OCI-LY7 (cell line): Measurements from ENCODE around the gene MMP2. TPM values are rescaled to one million over a fixed set of nuclear protein-coding genes. Genes with fewer than 3 reads are reported as not detected.

Experiments
- BruUV-seq: library from RNA; stranded (reverse); fragments of 400-500 nt; replicated peaks from 2 replicates; lab custom pipeline; 2021; lab: Mats Ljungman, UMichigan
- CTCF ChIA-PET: fragments of 300-600 bp; sonication (Branson Sonifier 250); formaldehyde crosslinking; loops from one replicate; lab custom pipeline; 2022; ENCODE audit warnings: antibody characterized with exemption; ENCODE audit not compliant: unreplicated experiment; lab: Charles Lee
- POLR2A ChIA-PET: fragments of 300-600 bp; sonication (Branson Sonifier 250); formaldehyde crosslinking; loops from one replicate; lab custom pipeline; 2022; ENCODE audit warnings: antibody characterized with exemption; lab: Charles Lee
- DNase-seq: peaks from one replicate; pipeline ENCODE4 v3.0.0-alpha.2; 2015; ENCODE audit warnings: low spot score
- H2AFZ ChIP-seq: fragments of 200-600 bp; sonication (generic), shearing (Covaris generic); 2 replicates; pipeline ENCODE4 v1.6.1; 2014; ENCODE audit warnings: mild to moderate bottlenecking, antibody characterized with exemption, low read length, moderate library complexity
- H3K27ac ChIP-seq: fragments of 200-600 bp; sonication (generic); 2 replicates; pipeline ENCODE4 v1.5.1; 2014; ENCODE audit warnings: mixed run types, low read depth, mild to moderate bottlenecking, moderate library complexity, low read length, inconsistent platforms; ENCODE audit not compliant: poor library complexity, severe bottlenecking
- H3K36me3 ChIP-seq: fragments of 200-600 bp; sonication (generic); 2 replicates; pipeline ENCODE4 v1.6.1; 2014; ENCODE audit warnings: mild to moderate bottlenecking, antibody characterized with exemption, low read length, moderate library complexity, mixed read lengths; ENCODE audit not compliant: insufficient read depth
- H3K4me1 ChIP-seq: fragments of 200-600 bp; sonication (generic); 2 replicates; pipeline ENCODE4 v1.5.1; 2014; ENCODE audit warnings: mild to moderate bottlenecking, low read length; ENCODE audit not compliant: insufficient read depth, poor library complexity, severe bottlenecking
- H3K4me2 ChIP-seq: fragments of 200-600 bp; sonication (generic); 2 replicates; pipeline ENCODE4 v1.6.1; 2014; ENCODE audit warnings: mild to moderate bottlenecking, low read length
- H3K4me3 ChIP-seq: fragments of 200-600 bp; sonication (generic); 2 replicates; pipeline ENCODE4 v1.5.1; 2014; ENCODE audit warnings: mild to moderate bottlenecking, low read depth, low read length; ENCODE audit not compliant: poor library complexity, severe bottlenecking
- H3K79me2 ChIP-seq: fragments of 200-600 bp; sonication (generic); 2 replicates; pipeline ENCODE4 v1.6.1; 2016; ENCODE audit warnings: low read depth, mild to moderate bottlenecking, low read length, moderate library complexity, mixed read lengths; ENCODE audit not compliant: insufficient read depth
- H3K9me2 ChIP-seq: fragments of 200-600 bp; sonication (generic); 2 replicates; pipeline ENCODE4 v1.6.1; 2016; ENCODE audit warnings: mild to moderate bottlenecking, low read length, mixed read lengths; ENCODE audit not compliant: insufficient read depth
- H3K9me3 ChIP-seq: fragments of 200-600 bp; sonication (generic); 2 replicates; pipeline ENCODE4 v1.6.1; 2014; ENCODE audit warnings: mild to moderate bottlenecking, mixed run types, low read length, mixed read lengths
- H4K20me1 ChIP-seq: fragments of 200-600 bp; sonication (generic); 2 replicates; pipeline ENCODE4 v1.6.1; 2014; ENCODE audit warnings: mild to moderate bottlenecking, antibody characterized with exemption, low read length, moderate library complexity, mixed read lengths; ENCODE audit not compliant: insufficient read depth
- EZH2phosphoT487 ChIP-seq: fragments of 200-600 bp; sonication (generic); IDR thresholded peaks from 2 replicates; pipeline ENCODE4 v1.6.1; 2018; ENCODE audit warnings: low read depth, borderline replicate concordance, mild to moderate bottlenecking, mixed run types, antibody characterized with exemption, low read length, moderate library complexity, mixed read lengths
- intact Hi-C: fragments of 100-400 bp; cut with micrococcal nuclease; formaldehyde crosslinking; loops from one replicate; pipeline ENCODE4 v1.10.0; 2022; ENCODE audit not compliant: unreplicated experiment
- total RNA-seq, 2 experiments: library from RNA; depleted of rRNA in 1 of 2; stranded (reverse); fragments of >200 nt in 1 of 2; shearing (Covaris generic) in 1 of 2; gene quantifications; 2 replicates each; pipeline ENCODE4 v1.2.3, GENCODE V29; 2014 to 2022
- TF ChIP-seq, protein P1 (sequence below): fragments of 200-600 bp; sonication (generic); conservative IDR thresholded peaks from 2 replicates; pipeline ENCODE4 v1.5.1; 2014; ENCODE audit warnings: mild to moderate bottlenecking, antibody characterized with exemption, low read length, moderate library complexity, mixed read lengths

Gene MMP2
- total RNA-seq, 2 experiments from 2014 or later = 0.48 TPM; not detected in 1

DNA sequence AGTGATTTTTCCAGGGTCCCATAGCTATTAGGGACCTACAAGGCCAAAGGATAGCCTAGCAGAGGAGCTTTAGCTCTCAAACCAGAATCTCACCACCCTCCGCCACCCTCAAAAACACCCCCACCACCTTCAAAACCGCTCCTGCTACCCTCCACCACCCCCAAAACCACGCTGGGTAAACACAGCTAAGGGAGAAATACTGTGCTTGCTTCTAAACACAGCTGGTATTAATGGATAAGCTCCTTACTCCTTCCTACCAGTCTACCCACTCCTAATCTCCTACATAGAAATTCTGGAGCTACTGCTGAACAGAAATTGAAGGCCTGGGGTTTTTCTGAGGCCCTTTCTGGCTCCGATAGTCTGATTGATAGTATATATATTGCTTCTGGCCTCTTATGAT, 27.7 kb downstream of the MMP2 start:
- no peak overlapping the region for H2AFZ ChIP-seq
- POLR2A ChIA-PET = interaction anchor here (0.8 kb wide), 1 partner anchor 14 kb away, joined by 3 read pairs; no protein-coding TSS in a partner anchor
- no peak for DNase-seq
- intact Hi-C loops = no loop called here
- H3K4me2 ChIP-seq = no peak overlapping the region
- H3K4me3 ChIP-seq = no peak overlapping the region
- H3K79me2 ChIP-seq = no peaks in the 10 kb centered on the region
- BruUV-seq = no TSS peak
- H3K9me2 ChIP-seq = no peaks in the 10 kb centered on the region
- no peaks in the 10 kb centered on the region for H3K9me3 ChIP-seq
- no peaks in the 10 kb centered on the region for H3K36me3 ChIP-seq
- H3K27ac ChIP-seq = no peak overlapping the region
- H3K4me1 ChIP-seq = no peaks in the 10 kb centered on the region
- TF ChIP-seq EZH2phosphoT487 = no peak
- TF ChIP-seq, protein P1, sequence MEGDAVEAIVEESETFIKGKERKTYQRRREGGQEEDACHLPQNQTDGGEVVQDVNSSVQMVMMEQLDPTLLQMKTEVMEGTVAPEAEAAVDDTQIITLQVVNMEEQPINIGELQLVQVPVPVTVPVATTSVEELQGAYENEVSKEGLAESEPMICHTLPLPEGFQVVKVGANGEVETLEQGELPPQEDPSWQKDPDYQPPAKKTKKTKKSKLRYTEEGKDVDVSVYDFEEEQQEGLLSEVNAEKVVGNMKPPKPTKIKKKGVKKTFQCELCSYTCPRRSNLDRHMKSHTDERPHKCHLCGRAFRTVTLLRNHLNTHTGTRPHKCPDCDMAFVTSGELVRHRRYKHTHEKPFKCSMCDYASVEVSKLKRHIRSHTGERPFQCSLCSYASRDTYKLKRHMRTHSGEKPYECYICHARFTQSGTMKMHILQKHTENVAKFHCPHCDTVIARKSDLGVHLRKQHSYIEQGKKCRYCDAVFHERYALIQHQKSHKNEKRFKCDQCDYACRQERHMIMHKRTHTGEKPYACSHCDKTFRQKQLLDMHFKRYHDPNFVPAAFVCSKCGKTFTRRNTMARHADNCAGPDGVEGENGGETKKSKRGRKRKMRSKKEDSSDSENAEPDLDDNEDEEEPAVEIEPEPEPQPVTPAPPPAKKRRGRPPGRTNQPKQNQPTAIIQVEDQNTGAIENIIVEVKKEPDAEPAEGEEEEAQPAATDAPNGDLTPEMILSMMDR = no peak
- CTCF ChIA-PET = no interaction called here
- H4K20me1 ChIP-seq = no peaks in the 10 kb centered on the region

DNA sequence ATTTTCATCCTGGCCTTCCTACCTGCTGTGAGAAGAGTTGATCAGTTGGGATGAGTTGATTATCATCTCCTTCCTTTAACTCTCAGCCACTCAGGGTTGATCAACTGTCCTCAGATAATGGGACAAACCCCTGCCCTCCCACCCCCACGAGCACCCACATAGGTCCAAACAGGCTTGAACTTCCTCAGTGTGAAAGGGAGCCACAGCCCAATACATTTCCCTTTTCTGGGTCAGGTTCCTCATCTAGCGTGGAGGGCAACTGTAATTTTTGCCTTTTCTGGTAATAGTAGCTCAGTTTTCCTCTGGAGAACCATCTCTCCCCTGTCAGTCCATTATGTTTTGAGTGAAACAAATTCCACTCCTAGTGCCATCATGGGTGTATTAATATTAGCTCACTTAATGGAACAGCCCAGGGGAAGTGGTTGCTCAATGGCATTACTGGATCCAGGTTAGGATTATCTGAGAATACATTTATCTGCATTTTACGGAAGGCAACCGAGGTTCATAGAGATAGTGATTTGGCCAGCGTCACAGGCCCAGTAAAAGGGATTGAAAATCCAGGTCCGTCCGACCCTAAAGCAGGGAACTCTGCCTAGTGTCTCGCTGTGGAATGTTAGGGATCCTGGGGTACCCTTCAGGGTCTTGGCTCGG, 29.4 kb downstream of the MMP2 start:
- ChIA-PET CTCF (no interaction called here), POLR2A (interaction anchor here (0.6 kb wide), 1 partner anchor 24 kb away, joined by 6 read pairs; no protein-coding TSS in a partner anchor)
- H3K27ac ChIP-seq = no peak overlapping the region
- no peaks in the 10 kb centered on the region for H3K36me3 ChIP-seq
- no peaks in the 10 kb centered on the region for H3K9me3 ChIP-seq
- no peak overlapping the region for H3K4me2 ChIP-seq
- no peak for DNase-seq
- intact Hi-C loops = no loop called here
- no peaks in the 10 kb centered on the region for H3K79me2 ChIP-seq
- TF ChIP-seq, protein P1 = no peak
- TF ChIP-seq EZH2phosphoT487 = no peak
- no peaks in the 10 kb centered on the region for H3K9me2 ChIP-seq
- no TSS peak for BruUV-seq
- no peak overlapping the region for H3K4me3 ChIP-seq
- no peaks in the 10 kb centered on the region for H4K20me1 ChIP-seq
- H2AFZ ChIP-seq = no peak overlapping the region
- no peaks in the 10 kb centered on the region for H3K4me1 ChIP-seq
